HG02885 (cell line): ENCODE data around the gene TUBA4A.
"Not testable (repeated sequence)": the region's sequence is repeated elsewhere in the genome, so short reads cannot be mapped to it uniquely, and the experiment has no call there.

Source experiments
- ATAC-seq: cut with Tn5 transposase; IDR thresholded peaks from one replicate; pipeline ENCODE4 v1.9.1; 2021; ENCODE audit warnings: mild to moderate bottlenecking; ENCODE audit not compliant: unreplicated experiment, poor library complexity

TUBA4A gene

DNA sequence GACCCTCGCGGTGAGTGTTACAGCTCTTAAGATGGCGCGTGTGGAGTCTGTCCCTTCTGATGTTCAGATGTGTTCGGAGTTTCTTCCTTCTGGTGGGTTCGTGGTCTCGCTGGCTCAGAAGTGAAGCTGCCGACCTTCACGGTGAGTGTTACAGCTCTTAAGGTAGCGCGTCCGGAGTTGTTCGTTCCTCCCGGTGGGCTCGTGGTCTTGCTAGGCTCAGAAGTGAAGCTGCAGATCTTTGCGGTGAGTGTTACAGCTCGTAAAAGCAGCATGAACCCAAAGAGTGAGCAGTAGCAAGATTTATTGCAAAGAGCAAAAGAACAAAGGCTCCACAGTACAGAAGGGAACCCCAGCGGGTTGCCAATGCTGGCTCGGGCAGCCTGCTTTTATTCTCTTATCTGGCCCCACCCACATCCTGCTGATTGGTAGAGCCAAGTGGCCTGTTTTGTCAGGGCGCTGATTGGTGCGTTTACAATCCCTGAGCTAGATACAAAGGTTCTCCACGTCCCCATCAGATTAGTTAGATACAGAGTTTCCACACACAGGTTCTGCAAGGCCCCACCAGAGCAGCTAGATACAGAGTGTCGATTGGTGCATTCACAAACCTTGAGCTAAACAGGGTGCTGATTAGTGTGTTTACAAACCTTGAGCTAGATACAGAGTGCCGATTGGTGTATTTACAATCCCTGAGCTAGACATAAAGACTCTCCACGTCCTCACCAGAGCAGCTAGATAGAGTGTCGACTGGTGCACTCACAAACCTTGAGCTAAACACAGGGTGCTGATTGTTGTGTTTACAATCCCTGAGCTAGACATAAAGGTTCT, 53.0 kb downstream of the TUBA4A start:
- ATAC-seq, result not testable (repeated sequence)
